Spleen (tissue), 11 donors: ENCODE measurements around the gene SHH. TPM values are rescaled to one million over a fixed set of nuclear protein-coding genes. Genes with fewer than 3 reads are reported as not detected.
"Not testable (repeated sequence)": the region's sequence is repeated elsewhere in the genome, so short reads cannot be mapped to it uniquely, and the experiment has no call there.

Source experiments
- DNase-seq: peaks from one replicate; pipeline ENCODE4 v3.0.0-alpha.2; 2020
- H3K27ac ChIP-seq, 8 donors: fragments of 200-600 bp; sonication (generic) in 7 of 8; 1 replicate in 4 of 8; 2 replicates in 4 of 8; pipeline versions ENCODE4 v1.5.0 to v1.8.0; 2016 to 2021; ENCODE audit warnings: inconsistent platforms in 4 of 8, mild to moderate bottlenecking in 4 of 8, moderate library complexity in 1 of 8
- H3K27me3 ChIP-seq, 7 donors: fragments of 200-600 bp; sonication (generic) in 6 of 7; replicated peaks in 1 of 7; 1 replicate in 4 of 7; 2 replicates in 3 of 7; pipeline versions ENCODE4 v1.5.0 to v1.8.0; 2016 to 2021; ENCODE audit warnings: inconsistent platforms in 3 of 7, mild to moderate bottlenecking in 1 of 7
- H3K36me3 ChIP-seq, 6 donors: fragments of 200-600 bp; sonication (generic) in 5 of 6; 1 replicate in 4 of 6; 2 replicates in 2 of 6; pipeline versions ENCODE4 v1.5.0 to v1.8.0; 2016 to 2021; ENCODE audit warnings: inconsistent platforms in 2 of 6
- H3K4me1 ChIP-seq, 6 donors: fragments of 200-600 bp; sonication (generic) in 5 of 6; 1 replicate in 3 of 6; 2 replicates in 3 of 6; pipeline versions ENCODE4 v1.5.0 to v1.8.0; 2016 to 2021; ENCODE audit warnings: inconsistent platforms in 3 of 6
- H3K4me3 ChIP-seq, 8 donors: fragments of 200-600 bp; sonication (generic) in 7 of 8; 1 replicate in 4 of 8; 2 replicates in 4 of 8; pipeline versions ENCODE4 v1.5.0 to v1.8.0; 2016 to 2021; ENCODE audit warnings: inconsistent platforms in 4 of 8, mild to moderate bottlenecking in 4 of 8, moderate library complexity in 2 of 8
- H3K9me3 ChIP-seq, 8 donors: fragments of 200-600 bp; sonication (generic) in 7 of 8; 1 replicate in 4 of 8; 2 replicates in 4 of 8; pipeline versions ENCODE4 v1.5.0 to v1.8.0; 2016 to 2021; ENCODE audit warnings: inconsistent platforms in 4 of 8
- CTCF ChIP-seq, 11 experiments: fragments of 200-600 bp in 7 of 11; fragments of 450-650 bp in 4 of 11; sonication (generic) in 4 of 11; IDR thresholded peaks in 8 of 11; conservative IDR thresholded peaks in 3 of 11; 1 replicate in 7 of 11; 2 replicates in 4 of 11; pipeline versions ENCODE4 v1.4.0 to v1.8.0; 2016 to 2021; ENCODE audit warnings: antibody characterized with exemption in 11 of 11, inconsistent platforms in 4 of 11, mild to moderate bottlenecking in 1 of 11
- POLR2A ChIP-seq, 3 donors: fragments of 450-650 bp; IDR thresholded peaks; one replicate each; pipeline ENCODE4 v1.5.1; 2017; ENCODE audit warnings: antibody characterized with exemption in 3 of 3, mild to moderate bottlenecking in 1 of 3
- POLR2AphosphoS5 ChIP-seq, 3 donors: sonication (generic); formaldehyde crosslinking; IDR thresholded peaks; one replicate each; pipeline ENCODE4 v1.5.1; 2017; ENCODE audit warnings: antibody characterized with exemption in 3 of 3
- WGBS, 5 donors: extraction: QIAGEN DNeasy Blood & Tissue Kit in 3 of 5; methylation state at CpG; one replicate each; pipeline versions ENCODE4 v1.1.5 to v1.1.7; 2013 to 2018; 5-methylcytosine and 5-hydroxymethylcytosine counted together
- intact Hi-C: fragments of 100-400 bp; cut with DNase I; formaldehyde crosslinking; loops from one replicate; pipeline ENCODE4 v1.15.0; 2023; ENCODE audit warnings: low total_unique reads
- polyA plus RNA-seq, 3 donors: library from polyadenylated mRNA; stranded (reverse); fragments of 200-250 nt; gene quantifications; one replicate each; pipeline ENCODE4 v1.2.1, GENCODE V29; 2013
- total RNA-seq, 7 donors: library from RNA; depleted of rRNA in 3 of 7; stranded (reverse); fragments of >200 nt in 3 of 7; fragmentation: NEBNext Ultra II Directional in 4 of 7; extraction: Animal tissue kit (Norgen Biotek cat#: 25700) in 4 of 7; gene quantifications; one replicate each; pipeline versions ENCODE4 v1.1.0 to v1.2.1, GENCODE V29; 2016 to 2021
- donor health status: healthy with polysubstance abuse.
- donor health status: DM: no; HTN: no; CAD: no; lungs with moderate emphysema.
- donor health status: DM: no; HTN: no; CAD: no.
- donor health status: Bipolar disorder and iron deficiency.
- donor health status: healthy.
- donor health status: DM: no; HTN: no; CAD: no.
- donor health status: DM: yes; HTN: yes; CAD: no.

SHH gene
- total and polyA plus RNA-seq, 10 donors: not detected

- Histone ChIP-seq H3K36me3 (no peaks in the 10 kb centered on the region), H3K27ac (no peak overlapping the region), H3K4me1 (peaks cover 0 to 8% (median 2%) of the 10 kb centered on the region in 6 donors), H3K4me3 (no peak overlapping the region), H3K9me3 (peaks cover 0 to 8% (median 0%) of the 10 kb centered on the region in 8 donors), H3K27me3 (peaks cover 0 to 90% (median 16%) of the 10 kb centered on the region in 7 donors)
- 72 to 82% (median 81%) methylated on average over 11 to 12 of the region's 12 CpGs for WGBS, 5 donors
- no peak for TF ChIP-seq CTCF (IDR thresholded peaks at IDR 0.05 in 8 of 11, conservative IDR thresholded peaks at IDR 0.05 in 3 of 11)
- TF ChIP-seq POLR2AphosphoS5 (IDR thresholded peaks at IDR 0.05): no peak
- no peak for TF ChIP-seq POLR2A (IDR thresholded peaks at IDR 0.05)
- DNase-seq: peak; percentile 62
- intact Hi-C loops: loop anchor here (10.0 kb wide), 1 partner anchor 656 kb away; no protein-coding TSS in a partner anchor
Measured at GRCh38 chr7:155819186-155819585, 6.9 kb upstream of the SHH start.

- H3K27me3 ChIP-seq: peaks cover 0 to 93% (median 20%) of the 10 kb centered on the region in 7 donors
- TF ChIP-seq POLR2AphosphoS5 (IDR thresholded peaks at IDR 0.05) (no peak), CTCF (IDR thresholded peaks at IDR 0.05 in 8 of 11, conservative IDR thresholded peaks at IDR 0.05 in 3 of 11) (no peak), POLR2A (IDR thresholded peaks at IDR 0.05) (no peak)
- no peak for DNase-seq
- H3K36me3 ChIP-seq: no peaks in the 10 kb centered on the region
- peaks cover 0 to 8% (median 0%) of the 10 kb centered on the region in 8 donors for H3K9me3 ChIP-seq
- H3K4me1 ChIP-seq: peaks cover 0 to 8% (median 2%) of the 10 kb centered on the region in 6 donors
- no peak overlapping the region for H3K4me3 ChIP-seq
- intact Hi-C loops: loop anchor here (10.0 kb wide), 1 partner anchor 656 kb away; no protein-coding TSS in a partner anchor
- H3K27ac ChIP-seq: no peak overlapping the region
- WGBS, 5 donors: 68 to 85% (median 79%) methylated on average over 6 of the region's 6 CpGs
Measured at GRCh38 chr7:155818820-155819168, 6.5 kb upstream of the SHH start.

- H3K4me3 ChIP-seq: no peak overlapping the region
- peaks cover 0 to 8% (median 2%) of the 10 kb centered on the region in 6 donors for H3K4me1 ChIP-seq
- no peak overlapping the region for H3K27ac ChIP-seq
- peak; percentile 75 for DNase-seq
- H3K9me3 ChIP-seq: peaks cover 0 to 8% (median 0%) of the 10 kb centered on the region in 8 donors
- 72 to 77% (median 74%) methylated on average over 16 to 21 of the region's 21 CpGs for WGBS, 5 donors
- H3K27me3 ChIP-seq: peaks cover 0 to 93% (median 25%) of the 10 kb centered on the region in 7 donors
- TF ChIP-seq CTCF (IDR thresholded peaks at IDR 0.05 in 8 of 11, conservative IDR thresholded peaks at IDR 0.05 in 3 of 11): no peak
- TF ChIP-seq POLR2AphosphoS5 (IDR thresholded peaks at IDR 0.05): no peak
- TF ChIP-seq POLR2A (IDR thresholded peaks at IDR 0.05): no peak
- intact Hi-C loops: loop anchor here (10.0 kb wide), 1 partner anchor 657 kb away; no protein-coding TSS in a partner anchor
- H3K36me3 ChIP-seq: no peaks in the 10 kb centered on the region
Measured at GRCh38 chr7:155818154-155818819, 6.0 kb upstream of the SHH start.

- H3K9me3 ChIP-seq, DNase-seq, H3K27ac ChIP-seq, H3K4me3 ChIP-seq, H3K4me1 ChIP-seq, H3K36me3 ChIP-seq: not testable (repeated sequence)
- H3K27me3 ChIP-seq: peaks cover 0 to 93% (median 33%) of the 10 kb centered on the region in 7 donors
- 42 to 80% (median 68%) methylated on average over 1 to 4 of the region's 4 CpGs for WGBS, 5 donors
- intact Hi-C loops: loop anchor here (10.0 kb wide), 1 partner anchor 657 kb away; no protein-coding TSS in a partner anchor
Measured at GRCh38 chr7:155817515-155817914, 5.3 kb upstream of the SHH start.
